Activated naive CD8-positive, alpha-beta T cell treated with anti-CD3 and anti-CD28 coated beads for 36 hours (primary cell): ENCODE results near the gene PLA2G4A. TPM values are rescaled to one million over a fixed set of nuclear protein-coding genes. Genes with fewer than 3 reads are reported as not detected.

Experiments used
- DNase-seq: peaks from one replicate; pipeline ENCODE4 v3.0.0; 2021
- H3K27ac Mint-ChIP-seq: one replicate; pipeline ENCODE4 v1.8.0; 2022; ENCODE audit warnings: mild to moderate bottlenecking, moderate library complexity, mixed read lengths
- H3K27me3 Mint-ChIP-seq: one replicate; pipeline ENCODE4 v1.8.0; 2022; ENCODE audit warnings: mild to moderate bottlenecking, mixed read lengths
- H3K36me3 Mint-ChIP-seq: one replicate; pipeline ENCODE4 v1.8.0; 2021; ENCODE audit warnings: mild to moderate bottlenecking, mixed read lengths
- H3K4me1 Mint-ChIP-seq: one replicate; pipeline ENCODE4 v1.8.0; 2021; ENCODE audit warnings: mixed read lengths
- H3K4me3 Mint-ChIP-seq: one replicate; pipeline ENCODE4 v1.8.0; 2022; ENCODE audit warnings: mild to moderate bottlenecking, moderate library complexity, mixed read lengths
- H3K9me3 Mint-ChIP-seq: one replicate; pipeline ENCODE4 v1.8.0; 2022; ENCODE audit warnings: mixed read lengths
- total RNA-seq, 2 experiments: library from RNA; stranded (reverse); gene quantifications; one replicate each; pipeline ENCODE4 v1.2.3, GENCODE V29; 2021

The PLA2G4A gene
- under 1 TPM; 0.37 to 0.48 TPM for total RNA-seq

DNA sequence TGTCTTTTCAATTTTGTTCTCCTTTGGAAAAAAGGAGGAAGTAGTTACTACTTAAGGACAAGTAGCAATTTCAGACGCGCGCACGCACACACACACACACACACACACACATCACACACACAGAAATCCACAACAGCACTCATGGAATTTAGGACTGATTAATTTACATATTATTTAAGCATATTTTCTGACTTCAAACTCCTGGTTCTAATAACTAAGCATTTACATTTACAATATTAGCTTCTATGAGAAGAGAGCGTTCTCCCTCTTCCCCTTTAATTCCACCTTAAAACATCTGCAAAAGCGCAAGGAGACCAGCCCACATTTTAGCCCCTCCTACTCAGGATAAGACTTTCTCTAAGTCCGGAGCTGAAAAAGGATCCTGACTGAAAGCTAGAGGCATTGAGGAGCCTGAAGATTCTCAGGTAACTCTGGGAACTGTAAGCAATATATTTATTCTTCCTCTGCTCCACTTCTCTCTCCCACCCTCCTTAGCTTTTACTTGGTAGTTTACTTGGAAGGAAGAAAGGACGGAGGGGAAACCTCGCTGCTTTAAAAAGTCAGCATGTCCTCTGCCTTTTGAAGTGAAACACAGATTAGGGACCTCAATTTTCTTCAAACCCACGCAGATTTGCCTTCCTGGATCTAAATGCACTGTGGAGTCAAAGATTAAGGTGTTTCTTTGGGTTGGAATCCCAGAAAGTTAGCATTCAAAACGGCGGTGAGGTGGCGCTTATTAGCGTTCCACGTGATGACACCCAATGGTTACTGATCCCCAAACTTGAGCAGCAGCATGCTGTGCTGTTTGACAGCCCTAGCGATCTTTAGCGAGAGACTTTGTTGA is at the start of gene PLA2G4A:
TSS of gene PLA2G4A (plus strand) at position 339 of the 844 bp plus-strand sequence. CDS start 25,406 bp downstream, outside the sequence.
- peak; percentile 3 for DNase-seq
- Mint-ChIP-seq H3K9me3 (no peaks in the 10 kb centered on the region), H3K27ac (no peak within 1 kb of the TSS), H3K4me1 (peaks cover 9% of the 10 kb centered on the region), H3K27me3 (peaks cover 37% of the 10 kb centered on the region), H3K4me3 (peak within 1 kb of the TSS; percentile 76), H3K36me3 (no peaks in the 10 kb centered on the region)

DNA sequence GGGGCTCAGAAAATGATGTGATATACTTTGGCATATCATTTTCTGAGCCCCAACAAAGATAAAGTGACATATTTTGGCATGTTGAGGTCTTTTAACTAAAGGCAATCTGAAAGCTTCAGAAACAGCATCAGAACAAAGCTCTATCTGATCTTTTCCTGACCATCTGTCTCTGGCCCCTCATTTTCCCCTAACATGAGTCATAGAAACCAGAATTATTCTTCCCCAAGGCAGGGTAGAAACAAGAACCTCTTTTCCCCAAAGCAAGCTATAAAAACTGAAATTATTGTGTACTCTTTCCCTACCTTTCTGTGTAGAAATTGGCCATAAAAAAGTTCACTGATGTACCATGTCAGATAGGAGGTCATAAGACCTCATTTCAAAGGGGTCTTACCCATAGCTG is 48.7 kb upstream of the PLA2G4A start:
- Mint-ChIP-seq H3K27ac (no peak overlapping the region), H3K36me3 (no peaks in the 10 kb centered on the region), H3K9me3 (no peaks in the 10 kb centered on the region), H3K4me3 (no peak overlapping the region), H3K4me1 (peaks cover 4% of the 10 kb centered on the region), H3K27me3 (no peaks in the 10 kb centered on the region)
- DNase-seq = no peak

DNA sequence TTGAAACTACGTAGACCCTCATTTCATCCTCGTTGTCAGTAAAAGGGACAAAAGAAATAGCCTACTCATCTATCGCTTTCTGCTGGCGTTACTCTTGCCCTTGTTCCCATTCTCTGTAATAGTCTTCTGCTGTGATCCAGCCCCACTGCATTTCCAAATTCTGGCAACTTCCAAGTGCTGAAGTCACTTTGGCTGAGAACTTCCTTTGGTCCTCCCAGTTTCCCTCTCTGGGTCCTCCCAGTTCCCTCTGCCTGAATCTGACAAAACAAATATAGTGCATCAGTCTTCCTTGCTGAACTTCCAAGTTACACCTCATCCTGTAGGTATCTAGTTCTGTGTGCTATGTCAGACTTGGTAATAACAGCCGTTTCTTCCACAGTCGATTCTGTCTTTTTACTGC is 47.0 kb upstream of the PLA2G4A start:
- no peaks in the 10 kb centered on the region for H3K27me3 Mint-ChIP-seq
- DNase-seq = no peak
- H3K9me3 Mint-ChIP-seq = no peaks in the 10 kb centered on the region
- H3K4me3 Mint-ChIP-seq = no peak overlapping the region
- no peak overlapping the region for H3K27ac Mint-ChIP-seq
- peaks cover 2% of the 10 kb centered on the region for H3K4me1 Mint-ChIP-seq
- no peaks in the 10 kb centered on the region for H3K36me3 Mint-ChIP-seq

DNA sequence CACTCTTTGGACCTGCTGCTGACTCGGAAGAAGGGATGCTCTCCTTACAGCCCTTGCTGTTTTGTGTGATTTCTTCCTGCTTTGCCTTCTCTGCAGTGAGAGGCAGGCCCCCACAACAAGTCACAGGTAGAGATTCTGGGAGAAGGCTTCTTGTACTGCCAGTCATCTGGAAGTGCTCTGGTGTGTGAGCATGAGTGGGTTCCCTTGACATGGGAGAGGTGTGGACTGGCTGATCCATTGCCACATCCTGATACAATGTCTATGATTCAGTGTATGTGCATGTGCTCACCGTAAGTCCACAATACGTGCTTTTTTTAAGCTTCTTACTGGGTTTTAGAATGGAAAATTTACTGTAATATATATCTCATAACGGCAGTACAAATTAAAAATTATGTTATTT is 46.0 kb upstream of the PLA2G4A start:
- H3K27ac Mint-ChIP-seq = no peak overlapping the region
- H3K36me3 Mint-ChIP-seq = no peaks in the 10 kb centered on the region

DNA sequence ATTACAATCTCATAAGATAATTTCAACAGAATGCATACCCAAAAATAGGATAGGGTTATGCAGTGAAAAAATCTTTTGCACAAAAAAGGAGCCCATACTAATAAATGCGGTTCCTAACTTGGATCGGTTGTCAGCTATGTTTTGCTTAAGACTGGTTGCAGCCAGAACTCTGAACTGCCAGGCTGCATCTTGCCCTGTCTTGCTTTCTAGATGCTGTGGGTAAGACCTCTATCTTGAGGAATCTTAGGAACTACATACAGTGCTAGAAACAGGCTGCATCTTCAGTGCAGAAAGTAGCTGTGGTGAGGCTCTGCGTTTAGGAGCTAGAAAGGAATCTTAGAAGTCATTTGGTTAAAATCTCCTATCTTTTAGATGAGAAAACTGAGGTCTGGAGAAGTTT is 45.6 kb upstream of the PLA2G4A start:
- no peak for DNase-seq
- no peak overlapping the region for H3K4me3 Mint-ChIP-seq
- no peaks in the 10 kb centered on the region for H3K9me3 Mint-ChIP-seq
- H3K27me3 Mint-ChIP-seq = no peaks in the 10 kb centered on the region
- H3K36me3 Mint-ChIP-seq = no peaks in the 10 kb centered on the region
- H3K4me1 Mint-ChIP-seq = peaks cover 2% of the 10 kb centered on the region
- no peak overlapping the region for H3K27ac Mint-ChIP-seq

More for the DNA sequence above, 46.0 kb upstream of the PLA2G4A start:
- H3K27me3 Mint-ChIP-seq = no peaks in the 10 kb centered on the region
- no peak overlapping the region for H3K4me3 Mint-ChIP-seq
- DNase-seq = no peak
- peaks cover 2% of the 10 kb centered on the region for H3K4me1 Mint-ChIP-seq
- no peaks in the 10 kb centered on the region for H3K9me3 Mint-ChIP-seq

DNA sequence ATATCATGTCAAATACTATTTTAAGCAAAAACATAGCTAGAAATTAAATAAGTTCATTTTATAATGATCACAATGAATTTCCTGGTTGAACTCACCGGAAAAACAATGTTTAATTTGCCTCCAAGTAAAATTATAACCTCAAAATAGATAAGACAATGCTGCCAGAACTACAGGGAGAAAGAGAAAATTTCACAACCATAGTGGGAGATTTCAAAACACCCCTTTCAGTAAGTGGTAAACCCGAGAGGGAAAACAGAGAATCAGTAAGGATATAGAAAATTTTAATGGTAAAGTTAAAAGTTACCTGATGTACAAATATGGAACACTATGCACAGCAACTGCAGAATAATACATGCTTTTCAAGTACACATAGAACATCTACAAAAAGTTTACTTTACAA is 43.2 kb upstream of the PLA2G4A start:
- H3K27ac Mint-ChIP-seq = no peak overlapping the region
- H3K36me3 Mint-ChIP-seq = no peaks in the 10 kb centered on the region
- no peaks in the 10 kb centered on the region for H3K9me3 Mint-ChIP-seq
- no peak overlapping the region for H3K4me3 Mint-ChIP-seq
- H3K27me3 Mint-ChIP-seq = no peaks in the 10 kb centered on the region
- DNase-seq = no peak
- H3K4me1 Mint-ChIP-seq = no peaks in the 10 kb centered on the region

DNA sequence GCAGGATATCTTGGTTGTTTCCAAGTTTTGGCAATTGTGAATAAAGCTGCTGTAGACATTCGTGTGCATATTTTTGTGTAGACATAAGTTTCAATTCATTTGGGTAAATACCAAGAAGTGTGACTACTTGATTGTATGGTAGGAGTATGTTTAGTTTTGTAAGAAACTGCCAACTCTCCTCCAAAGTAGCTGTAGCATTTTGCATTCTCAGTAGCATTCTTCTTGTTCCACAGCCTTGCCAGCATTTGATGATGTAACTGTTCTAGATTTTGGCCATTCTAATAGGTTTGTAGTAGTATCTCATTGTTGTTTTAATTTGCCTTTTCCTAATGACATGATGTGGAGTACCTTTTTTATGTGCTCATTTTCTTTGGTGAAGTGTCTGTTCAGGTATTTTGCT is 38.6 kb upstream of the PLA2G4A start:
- Mint-ChIP-seq H3K27me3 (no peaks in the 10 kb centered on the region), H3K9me3 (no peaks in the 10 kb centered on the region), H3K27ac (no peak overlapping the region), H3K4me1 (no peaks in the 10 kb centered on the region), H3K36me3 (no peaks in the 10 kb centered on the region), H3K4me3 (no peak overlapping the region)
- no peak for DNase-seq

DNA sequence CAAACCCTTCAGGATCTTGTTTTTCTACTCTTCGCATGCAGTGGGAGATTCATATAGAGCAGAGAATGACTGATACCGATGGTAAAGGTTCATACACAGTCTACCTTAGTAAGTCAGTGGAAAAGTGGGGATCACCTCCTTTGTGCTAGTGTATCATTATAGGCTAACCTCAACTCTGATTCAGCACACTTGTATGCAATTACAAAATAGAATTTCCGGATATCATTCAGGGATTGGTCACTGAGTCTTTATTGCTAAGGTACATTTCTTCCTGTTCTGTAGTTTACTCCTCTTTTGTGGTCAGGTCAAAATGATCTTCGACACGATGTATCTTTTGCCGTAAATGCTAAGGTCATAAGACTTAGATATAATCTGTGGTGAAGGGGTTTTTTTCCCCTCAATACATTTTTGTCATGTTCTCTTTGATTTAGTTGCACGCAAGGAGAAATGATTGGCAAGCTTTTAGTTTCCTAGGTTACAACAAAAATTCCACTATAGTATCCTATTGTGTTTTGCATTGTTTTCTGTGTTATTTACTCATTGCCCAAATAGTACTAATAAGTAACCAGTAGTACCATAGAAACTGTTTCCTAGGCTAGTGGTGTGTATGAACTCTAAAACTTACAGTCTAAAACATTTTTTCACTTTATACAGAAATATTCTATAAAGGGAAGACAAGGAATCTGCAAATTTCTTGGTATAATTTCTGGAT is 35.7 kb upstream of the PLA2G4A start:
- no peak overlapping the region for H3K4me3 Mint-ChIP-seq
- no peaks in the 10 kb centered on the region for H3K27me3 Mint-ChIP-seq

DNA sequence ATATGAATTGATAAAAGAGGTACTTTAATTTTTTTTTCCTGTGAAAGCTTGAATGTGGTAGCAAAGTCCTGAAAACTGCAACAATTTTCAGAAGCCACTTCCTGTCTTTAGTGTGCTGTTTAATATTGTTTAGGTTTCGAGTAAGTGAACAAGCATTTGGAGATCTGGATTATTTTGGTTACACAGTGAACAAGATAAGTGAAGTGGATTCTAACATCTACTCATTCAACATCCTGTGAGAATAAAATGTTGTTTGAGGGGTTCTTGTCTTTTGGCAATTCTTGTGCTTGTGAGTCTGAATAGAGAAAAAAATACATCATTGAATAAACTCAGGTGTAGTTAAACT is 35.2 kb upstream of the PLA2G4A start:
- Mint-ChIP-seq H3K9me3 (no peaks in the 10 kb centered on the region), H3K27me3 (no peaks in the 10 kb centered on the region), H3K36me3 (no peaks in the 10 kb centered on the region), H3K4me3 (no peak overlapping the region), H3K27ac (no peak overlapping the region), H3K4me1 (no peaks in the 10 kb centered on the region)
- no peak for DNase-seq

More for the DNA sequence above, 35.7 kb upstream of the PLA2G4A start:
- no peaks in the 10 kb centered on the region for H3K9me3 Mint-ChIP-seq
- H3K27ac Mint-ChIP-seq = no peak overlapping the region
- H3K36me3 Mint-ChIP-seq = no peaks in the 10 kb centered on the region
- no peaks in the 10 kb centered on the region for H3K4me1 Mint-ChIP-seq
- no peak for DNase-seq

DNA sequence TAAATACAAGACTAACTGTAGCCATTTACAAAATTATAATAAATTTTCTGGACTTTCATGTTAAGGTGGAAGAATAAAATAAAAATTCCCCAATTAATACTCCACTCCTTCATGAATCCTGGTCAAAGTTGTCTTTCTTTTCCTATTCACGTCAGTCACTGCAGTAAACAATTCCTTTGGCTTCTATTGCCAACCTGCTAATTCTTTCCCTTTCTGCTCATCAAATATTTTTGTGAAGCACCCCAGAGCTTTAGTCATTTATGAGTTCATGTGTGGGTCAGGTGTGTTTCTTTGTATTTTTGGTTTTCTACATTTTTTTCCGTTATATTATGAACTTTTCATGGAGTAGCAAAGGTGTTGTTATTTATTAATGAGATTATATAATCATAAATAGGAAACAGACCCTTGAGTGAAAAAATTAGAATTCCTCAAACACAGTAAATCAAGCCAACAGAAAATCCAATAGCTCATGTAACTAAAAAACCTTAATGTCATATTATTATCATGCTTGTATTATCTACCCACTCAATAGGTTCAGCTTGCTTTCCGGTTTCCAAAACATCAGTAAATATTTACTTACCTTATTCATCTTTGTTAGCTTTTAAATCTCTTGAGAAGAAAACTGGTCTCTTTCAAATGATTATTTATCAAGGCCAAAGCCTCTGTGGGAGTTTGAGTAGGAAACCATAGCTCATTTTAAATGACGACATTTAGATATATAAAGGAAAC is 29.6 kb upstream of the PLA2G4A start:
- no peaks in the 10 kb centered on the region for H3K27me3 Mint-ChIP-seq
- no peaks in the 10 kb centered on the region for H3K4me1 Mint-ChIP-seq
- DNase-seq = no peak
- H3K9me3 Mint-ChIP-seq = no peaks in the 10 kb centered on the region
- H3K27ac Mint-ChIP-seq = no peak overlapping the region
- no peaks in the 10 kb centered on the region for H3K36me3 Mint-ChIP-seq
- H3K4me3 Mint-ChIP-seq = no peak overlapping the region

DNA sequence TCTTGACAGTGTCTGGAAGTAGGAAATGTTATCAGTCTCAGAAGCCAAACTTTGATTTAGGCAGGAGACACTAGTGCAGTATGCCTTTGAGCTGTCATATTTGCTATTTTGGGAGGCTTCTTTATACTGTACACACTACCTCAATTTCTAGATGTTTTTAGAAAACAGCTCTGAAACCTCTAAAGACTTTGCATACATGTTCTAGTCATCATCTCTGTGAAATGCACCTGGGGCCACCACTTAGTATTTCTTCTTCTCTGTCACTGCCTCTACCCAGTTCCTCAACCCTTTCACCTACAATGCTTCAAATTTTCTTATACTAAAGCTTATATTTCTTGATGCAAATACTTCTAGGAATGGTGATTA is 29.1 kb upstream of the PLA2G4A start:
- no peaks in the 10 kb centered on the region for H3K9me3 Mint-ChIP-seq
- H3K27me3 Mint-ChIP-seq = no peaks in the 10 kb centered on the region
- no peak overlapping the region for H3K27ac Mint-ChIP-seq
- H3K4me1 Mint-ChIP-seq = no peaks in the 10 kb centered on the region
- no peak overlapping the region for H3K4me3 Mint-ChIP-seq
- no peak for DNase-seq
- no peaks in the 10 kb centered on the region for H3K36me3 Mint-ChIP-seq

DNA sequence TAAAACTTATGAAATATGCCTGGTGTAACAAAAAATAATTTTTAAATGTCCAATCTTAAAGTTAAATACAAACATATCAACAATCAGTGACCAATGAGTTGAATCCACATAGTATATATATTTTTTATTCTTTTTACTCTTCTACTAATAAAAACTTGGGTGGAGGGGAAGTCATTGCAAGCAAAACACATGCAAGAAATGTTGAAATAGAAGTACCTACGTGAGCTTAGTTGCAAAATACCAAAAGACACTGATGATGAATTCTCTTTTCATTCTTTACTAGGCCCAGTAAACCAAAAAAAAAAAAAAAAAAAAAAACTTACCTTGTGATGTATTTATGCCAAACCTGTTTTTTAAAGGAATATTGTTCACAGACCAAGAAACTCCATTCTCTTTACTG is 26.4 kb upstream of the PLA2G4A start:
- Mint-ChIP-seq H3K27ac (no peak overlapping the region), H3K4me1 (no peaks in the 10 kb centered on the region), H3K36me3 (no peaks in the 10 kb centered on the region), H3K27me3 (no peaks in the 10 kb centered on the region), H3K9me3 (no peaks in the 10 kb centered on the region), H3K4me3 (no peak overlapping the region)
- DNase-seq = no peak

DNA sequence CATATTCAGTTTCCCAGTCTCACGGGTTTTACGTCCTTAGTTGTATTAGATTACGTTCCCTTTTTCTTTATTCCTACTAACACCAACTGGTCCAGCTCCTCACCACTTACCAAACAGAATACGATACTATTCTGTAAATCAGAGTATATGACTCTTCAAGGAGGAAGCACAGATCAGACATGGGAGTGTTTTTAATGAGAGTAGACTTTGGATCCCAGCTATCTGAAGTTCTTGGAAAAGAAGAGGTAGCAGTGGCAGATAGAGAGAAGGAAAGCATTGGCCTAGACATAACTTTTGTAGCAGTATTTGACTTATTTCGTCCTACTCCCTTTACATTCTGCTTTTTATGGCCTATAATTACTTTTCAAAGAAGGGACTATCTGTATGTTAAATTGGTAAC is 24.1 kb upstream of the PLA2G4A start:
- Mint-ChIP-seq H3K9me3 (no peaks in the 10 kb centered on the region), H3K36me3 (no peaks in the 10 kb centered on the region), H3K4me1 (no peaks in the 10 kb centered on the region), H3K27me3 (no peaks in the 10 kb centered on the region), H3K4me3 (no peak overlapping the region), H3K27ac (no peak overlapping the region)
- DNase-seq = no peak

DNA sequence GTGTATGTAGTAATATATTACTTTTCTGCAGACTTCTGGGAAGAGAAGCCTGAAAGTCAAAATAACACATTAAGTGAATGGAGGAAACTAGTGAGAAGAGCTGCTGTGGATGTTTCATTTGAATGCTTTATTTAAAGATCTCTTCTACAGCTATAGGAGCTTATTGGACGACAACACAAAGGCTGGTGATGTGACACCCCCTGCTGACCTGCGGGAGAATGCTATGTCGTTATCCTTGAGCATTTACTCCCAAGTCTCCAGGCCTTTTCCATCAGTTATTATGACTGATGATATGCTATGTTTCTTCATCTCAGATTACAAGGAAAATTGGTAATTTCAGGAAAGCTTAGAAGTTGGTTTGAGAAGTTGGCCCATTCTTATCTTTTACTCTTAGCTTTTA is 22.3 kb upstream of the PLA2G4A start:
- no peak for DNase-seq
- H3K9me3 Mint-ChIP-seq = no peaks in the 10 kb centered on the region
- peaks cover 3% of the 10 kb centered on the region for H3K27me3 Mint-ChIP-seq
- H3K4me3 Mint-ChIP-seq = no peak overlapping the region
- H3K27ac Mint-ChIP-seq = no peak overlapping the region
- no peaks in the 10 kb centered on the region for H3K4me1 Mint-ChIP-seq
- H3K36me3 Mint-ChIP-seq = no peaks in the 10 kb centered on the region

DNA sequence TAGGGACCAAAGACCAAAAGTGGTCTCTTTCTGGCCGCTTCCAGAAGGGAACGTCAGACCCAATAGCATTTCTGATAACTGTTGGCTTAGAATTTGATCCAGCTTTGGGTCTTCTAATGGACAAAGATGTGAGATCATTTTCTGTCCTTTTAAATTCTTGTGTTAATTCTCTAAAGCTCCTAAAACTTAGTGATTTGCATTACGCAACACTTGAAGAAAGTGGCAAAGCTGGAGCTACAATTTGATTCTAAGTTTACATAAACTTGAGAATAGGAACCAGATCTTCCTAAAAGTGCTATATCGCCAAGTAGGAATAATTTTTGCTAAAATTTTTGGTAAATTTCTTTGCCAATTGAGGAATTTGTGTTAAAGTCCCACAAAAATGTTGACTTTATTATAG is 21.6 kb upstream of the PLA2G4A start:
- Mint-ChIP-seq H3K4me1 (no peaks in the 10 kb centered on the region), H3K27me3 (peaks cover 3% of the 10 kb centered on the region), H3K27ac (no peak overlapping the region)

More for the DNA sequence above, 21.6 kb upstream of the PLA2G4A start:
- no peaks in the 10 kb centered on the region for H3K9me3 Mint-ChIP-seq
- DNase-seq = no peak
- no peak overlapping the region for H3K4me3 Mint-ChIP-seq
- H3K36me3 Mint-ChIP-seq = no peaks in the 10 kb centered on the region
